HG03520 (cell line): ENCODE results near the gene CD7.

Source experiments
- ATAC-seq: cut with Tn5 transposase; IDR thresholded peaks from one replicate; pipeline ENCODE4 v1.9.1; 2021; ENCODE audit warnings: mild to moderate bottlenecking, moderate library complexity; ENCODE audit not compliant: unreplicated experiment

Gene CD7

DNA sequence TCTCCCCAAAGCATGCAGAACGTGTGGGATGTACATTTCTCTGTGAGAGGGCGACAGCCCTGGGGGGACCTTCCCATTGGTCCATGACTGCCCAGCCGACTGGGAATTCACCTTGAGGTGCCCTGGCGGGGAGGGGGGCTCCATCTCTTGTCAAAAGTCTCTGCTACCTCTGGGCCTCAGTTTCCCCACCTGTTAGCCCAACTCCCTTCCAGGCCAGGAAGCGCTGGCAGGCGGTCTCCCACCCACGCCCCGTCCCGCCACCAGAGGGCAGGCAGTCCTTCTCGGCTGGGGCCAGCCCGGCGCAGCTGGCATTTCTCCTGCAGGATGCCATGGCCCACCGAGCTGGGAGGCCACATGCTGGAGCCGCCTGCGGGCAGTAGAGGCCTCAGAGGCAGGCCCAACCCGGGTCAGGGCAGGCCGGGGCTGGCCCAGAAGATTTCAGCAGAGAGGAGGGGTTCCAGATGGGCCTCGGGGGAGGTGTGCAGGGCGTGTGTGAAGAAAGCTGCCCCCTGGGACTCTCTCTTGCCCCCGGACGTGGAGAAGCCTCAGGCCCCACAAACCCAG, 16.6 kb downstream of the CD7 start:
- no peak for ATAC-seq

DNA sequence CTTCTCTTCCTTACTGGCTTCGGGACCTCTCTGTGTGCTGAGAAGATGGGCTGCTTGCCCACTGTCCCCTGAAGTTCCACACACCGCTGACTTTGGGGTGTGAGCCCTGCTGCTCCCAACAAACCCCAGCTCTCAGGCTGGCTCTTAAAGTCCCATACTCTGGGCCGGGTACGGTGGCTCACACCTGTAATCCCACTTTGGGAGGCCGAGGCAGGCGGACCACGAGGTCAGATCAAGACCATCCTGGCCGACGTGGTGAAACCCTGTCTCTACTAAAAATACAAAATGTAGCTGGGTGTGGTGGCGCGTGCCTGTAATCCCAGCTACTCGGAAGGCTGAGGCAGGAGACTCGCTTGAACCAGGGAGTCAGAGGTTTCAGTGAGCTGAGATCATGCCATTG, 17.2 kb downstream of the CD7 start:
- no peak for ATAC-seq

DNA sequence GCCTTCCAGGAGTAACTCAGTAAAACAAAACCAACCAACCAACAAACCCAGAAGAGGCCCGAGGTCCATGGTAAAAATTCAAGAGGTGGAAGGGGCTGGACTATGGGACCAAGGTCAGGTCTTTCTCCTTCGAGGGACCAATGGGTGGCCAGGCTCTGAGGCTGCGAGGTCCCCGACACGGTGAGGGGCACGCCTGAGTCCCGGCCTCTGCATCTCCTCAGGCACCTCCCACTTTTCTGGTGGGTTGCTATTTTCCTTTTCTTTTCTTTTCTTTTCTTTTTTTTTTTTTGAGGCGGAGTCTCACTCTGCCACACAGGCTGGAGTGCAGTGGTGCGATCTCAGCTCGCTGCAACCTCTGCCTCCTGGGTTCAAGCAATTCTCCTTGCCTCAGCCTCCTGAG, 18.0 kb downstream of the CD7 start:
- no peak for ATAC-seq

DNA sequence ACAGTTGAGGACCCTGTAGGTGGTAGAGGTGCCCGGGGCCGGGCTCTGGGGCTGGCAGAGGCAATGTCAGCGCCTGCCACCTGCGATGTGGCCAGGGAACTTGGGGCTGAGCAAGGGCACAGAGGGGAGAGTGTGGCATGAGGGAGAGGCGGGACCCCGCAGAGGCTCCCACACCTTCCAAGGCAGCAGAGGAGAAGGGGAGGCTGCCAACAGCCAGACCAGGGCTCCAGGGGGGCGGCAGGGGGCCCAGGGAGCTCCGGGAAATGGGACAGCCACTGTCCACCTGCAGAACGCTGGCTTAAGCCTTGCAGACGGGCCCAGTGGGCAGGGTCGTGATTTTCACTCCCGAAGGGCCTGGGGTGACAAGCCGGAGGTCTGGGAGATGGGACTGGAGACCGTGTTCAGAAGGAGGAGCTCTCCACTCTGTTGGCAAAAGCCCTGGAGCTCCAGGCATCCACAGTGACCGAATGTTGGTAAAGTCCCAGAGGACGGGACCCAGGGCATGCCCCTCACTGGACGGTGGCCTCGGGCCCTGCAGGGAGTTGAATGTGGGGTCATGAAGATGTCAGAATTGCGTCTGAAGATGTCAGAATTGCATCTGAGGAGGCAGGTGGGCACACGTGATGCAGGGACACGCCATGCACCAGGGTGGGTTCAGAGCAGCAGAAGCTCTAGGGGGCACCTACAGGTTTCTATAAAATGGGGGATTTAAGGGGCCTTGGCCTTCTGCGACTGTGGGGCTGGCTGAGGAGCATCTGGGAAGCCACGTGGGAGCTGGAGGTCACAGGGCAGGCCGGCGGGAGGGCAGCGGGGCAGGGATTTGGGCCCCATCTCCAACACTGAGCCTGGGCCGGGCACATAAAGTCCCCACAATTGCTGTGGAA, 18.6 kb downstream of the CD7 start:
- ATAC-seq: no peak

DNA sequence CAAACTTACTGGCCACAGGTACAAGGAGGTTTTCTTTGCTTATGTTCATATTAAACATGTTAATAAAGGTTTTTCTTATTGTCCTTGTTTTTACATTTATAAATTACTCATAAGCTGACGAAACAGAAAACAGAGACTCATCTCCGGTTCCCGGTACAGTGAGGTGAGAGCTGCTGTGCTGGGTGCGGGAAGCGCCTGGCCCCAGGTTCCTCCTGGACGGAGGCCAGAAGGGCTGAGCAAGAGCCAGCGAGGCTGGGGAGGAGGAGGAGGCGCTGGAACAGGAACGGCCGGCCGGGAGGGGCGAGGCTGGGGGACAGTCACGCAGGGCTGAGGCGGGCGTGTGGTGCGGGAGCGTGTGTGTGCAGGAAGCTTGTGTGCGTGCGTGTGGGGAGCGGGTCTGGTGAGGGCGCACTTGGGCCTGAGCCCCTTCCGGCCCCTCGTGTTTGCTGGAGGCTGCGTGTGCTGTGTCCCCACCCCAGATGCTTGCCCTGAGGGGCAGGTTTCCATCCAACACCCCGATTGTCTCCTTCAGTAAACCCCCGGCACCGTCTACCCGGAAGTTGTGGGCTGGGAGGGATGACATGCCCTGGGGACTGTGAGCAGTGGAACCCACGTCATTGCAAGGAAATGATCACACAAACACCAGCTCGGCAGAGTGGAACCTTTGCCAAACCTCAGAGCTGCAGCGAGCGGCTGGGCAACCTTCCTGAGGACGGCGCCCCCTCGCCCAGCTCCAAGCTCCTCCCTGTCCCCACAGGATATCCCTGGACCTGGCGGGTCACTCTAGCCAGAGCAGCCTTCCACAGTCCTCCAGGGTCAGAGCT, 19.5 kb downstream of the CD7 start:
- peak; percentile 51 for ATAC-seq

DNA sequence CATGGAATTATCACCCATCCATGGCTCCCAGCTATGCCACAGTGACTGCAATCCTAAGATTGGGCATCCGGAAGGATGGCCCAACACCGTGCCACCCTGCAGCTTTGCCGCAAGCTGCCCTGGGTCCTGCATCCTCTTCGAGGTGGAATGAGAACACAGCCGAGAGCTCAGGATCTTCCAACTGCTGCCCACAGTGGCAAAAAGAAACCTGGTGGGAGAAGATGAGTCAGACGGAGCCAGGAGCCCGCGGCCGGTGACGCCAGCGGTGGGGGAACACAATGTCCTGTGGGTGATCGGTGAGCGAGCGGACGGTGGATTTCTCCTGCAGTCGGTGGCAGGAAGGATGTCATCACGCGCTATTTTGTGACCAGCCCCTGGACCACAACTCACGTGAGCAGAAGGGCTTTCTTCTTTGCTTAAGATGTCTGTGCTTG, 20.1 kb downstream of the CD7 start:
- ATAC-seq: no peak

DNA sequence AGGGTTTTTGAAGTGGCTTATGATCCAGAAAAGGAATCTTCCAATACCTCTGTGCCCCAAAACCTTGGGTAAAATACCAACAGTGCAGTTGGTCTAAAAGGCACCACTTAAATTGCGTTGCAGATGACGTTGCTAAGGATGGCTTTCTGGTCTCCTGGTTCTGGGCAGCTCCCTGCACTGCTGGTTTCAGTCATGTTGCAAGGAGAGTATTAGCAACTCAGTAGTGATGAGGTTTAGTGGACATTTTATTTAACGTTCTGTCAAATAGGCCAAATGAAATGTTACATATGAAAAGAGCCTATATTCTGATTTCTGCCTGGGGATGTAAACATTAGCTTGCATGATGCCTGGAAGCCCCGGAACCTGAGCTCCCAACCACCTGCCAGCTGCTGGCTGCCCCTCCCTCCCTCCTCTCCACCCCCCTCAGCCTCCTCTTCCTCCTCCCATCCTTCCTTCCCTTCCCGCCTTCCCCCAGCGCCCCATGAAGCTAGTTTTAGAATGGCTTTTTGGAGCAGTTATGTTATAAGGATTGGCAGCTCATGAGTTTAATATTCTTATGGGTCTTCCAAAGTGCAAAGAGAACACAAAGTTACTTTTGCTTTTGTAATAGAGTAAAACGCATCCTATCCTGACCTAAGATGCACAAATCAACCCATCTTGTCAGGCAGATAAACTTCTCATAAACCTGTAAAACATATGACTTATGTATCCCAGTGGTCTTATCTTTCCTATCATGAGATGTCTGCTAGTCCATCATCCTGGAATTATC, 20.7 kb downstream of the CD7 start:
- no peak for ATAC-seq

DNA sequence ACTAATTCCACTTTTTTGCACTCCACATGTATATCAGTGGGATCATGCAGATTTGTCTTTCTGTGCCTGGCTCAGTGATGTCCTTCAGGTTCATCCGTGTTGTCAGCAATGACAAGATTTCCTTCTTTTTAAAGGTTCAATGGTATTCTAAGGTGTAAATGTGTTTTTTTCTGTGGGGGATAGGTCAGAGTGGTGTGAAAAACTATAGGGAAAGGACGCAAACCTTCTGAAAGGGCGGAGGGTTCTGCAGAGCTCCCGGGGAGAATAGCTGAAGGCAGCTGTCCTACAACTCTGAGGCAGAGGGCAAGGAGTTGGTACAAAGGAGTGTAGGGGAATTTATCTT, 22.0 kb downstream of the CD7 start:
- ATAC-seq: no peak

DNA sequence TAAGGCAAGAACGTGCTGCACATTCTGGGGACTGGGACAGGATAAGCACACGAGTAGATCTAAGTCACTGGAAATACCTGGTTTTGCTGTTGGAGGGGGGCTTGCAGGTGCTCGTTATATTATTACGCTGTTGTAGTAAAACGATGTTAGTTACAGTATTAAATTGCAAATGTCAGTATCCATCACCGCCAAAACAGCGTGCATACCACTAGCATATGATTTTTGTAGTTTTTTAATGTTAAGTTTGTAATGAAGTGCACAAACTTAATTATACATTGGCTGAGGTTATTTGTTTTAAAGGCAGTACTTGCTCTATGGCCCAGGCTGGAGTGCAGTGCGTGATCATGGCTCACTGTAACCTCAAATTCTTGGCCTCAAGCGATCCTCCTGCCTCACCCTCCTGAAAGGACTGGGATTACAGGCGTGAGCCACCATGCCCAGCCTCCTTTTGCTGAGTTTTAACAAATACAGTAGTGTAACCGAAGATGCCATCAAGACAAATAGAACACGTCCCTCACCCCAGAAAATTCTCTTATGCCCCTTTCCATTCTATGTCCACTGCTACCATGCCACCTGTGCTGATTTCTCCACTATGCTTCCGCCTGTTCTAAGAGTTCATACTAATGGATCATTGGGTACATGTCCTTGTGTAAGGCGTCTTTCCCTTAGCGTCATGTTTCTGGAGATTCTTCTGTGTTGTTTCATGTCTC, 23.2 kb downstream of the CD7 start:
- no peak for ATAC-seq

DNA sequence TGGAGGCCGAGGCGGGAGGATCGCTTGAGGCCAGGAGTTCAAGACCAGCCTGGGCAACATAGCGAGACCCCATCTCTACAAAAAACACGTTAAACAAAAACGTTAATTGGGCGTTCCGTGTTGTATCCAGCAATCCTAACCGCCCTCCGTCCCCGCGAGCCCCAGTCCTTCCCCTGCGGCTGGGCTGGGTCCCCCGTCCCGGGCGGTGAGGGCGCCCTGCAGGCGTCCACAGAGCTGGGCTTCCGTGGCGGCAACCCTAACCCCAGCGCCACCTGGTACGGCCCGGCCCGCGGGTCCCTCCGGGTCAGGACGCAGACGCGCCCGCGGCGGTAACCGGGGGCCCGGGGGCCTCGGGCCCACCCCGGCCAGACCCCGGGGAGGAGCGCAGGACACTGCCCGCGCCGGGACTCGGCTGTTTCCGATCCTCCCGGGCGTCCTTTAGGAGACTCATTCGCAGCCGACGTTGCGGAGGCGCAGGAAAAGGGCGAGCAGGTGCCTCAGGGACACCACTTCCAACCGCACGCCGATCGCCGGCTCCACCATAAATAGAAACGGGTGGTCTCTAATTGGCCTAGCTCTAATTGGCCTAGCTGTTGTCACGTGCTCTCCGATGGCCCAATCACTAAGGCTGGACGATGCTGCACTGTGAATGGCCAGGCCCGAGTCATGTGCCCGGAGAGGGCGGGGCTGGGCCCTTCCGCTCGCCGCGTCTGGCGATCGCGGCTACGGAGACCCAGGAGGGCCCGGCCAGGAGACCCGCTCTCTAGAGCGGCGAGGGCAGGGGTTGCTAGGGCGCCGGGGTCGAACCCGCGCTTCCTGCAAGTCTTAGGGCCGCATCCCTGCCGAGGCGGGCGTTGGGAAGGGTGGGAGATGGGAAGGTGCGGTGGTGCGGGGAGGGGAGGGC, 24.9 kb downstream of the CD7 start:
- ATAC-seq: peak; percentile 97

DNA sequence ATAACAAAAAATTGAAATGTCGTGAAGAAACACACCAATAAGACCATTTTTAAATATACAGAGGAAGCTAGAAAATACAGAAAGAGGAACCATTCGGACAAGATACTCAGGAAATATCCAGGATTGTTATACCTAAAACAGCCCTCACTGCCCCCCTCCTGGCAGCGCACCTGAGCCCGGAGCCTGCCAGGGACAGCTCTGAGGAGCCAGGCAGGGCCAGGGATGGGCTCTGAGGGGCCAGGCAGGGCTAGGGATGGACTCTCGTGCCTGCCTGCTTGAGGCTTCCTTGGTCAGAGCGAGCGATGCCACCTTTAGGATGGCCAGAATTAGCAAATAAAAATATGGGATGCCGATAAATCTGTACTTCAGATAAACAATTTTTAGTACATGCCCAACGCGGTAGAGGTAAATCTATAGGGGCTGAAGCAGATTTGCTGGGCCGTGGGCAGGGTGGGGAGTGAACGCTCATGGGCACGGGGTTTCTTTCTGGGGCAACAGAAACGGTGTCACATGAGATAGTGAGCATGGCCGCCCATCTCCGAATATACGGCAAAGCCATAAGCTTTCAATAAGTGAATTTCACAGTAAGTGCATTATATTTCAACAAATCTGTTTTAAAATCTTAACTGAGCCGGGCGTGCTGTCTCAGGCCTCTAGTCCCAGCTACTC, 25.7 kb downstream of the CD7 start:
- no peak for ATAC-seq

DNA sequence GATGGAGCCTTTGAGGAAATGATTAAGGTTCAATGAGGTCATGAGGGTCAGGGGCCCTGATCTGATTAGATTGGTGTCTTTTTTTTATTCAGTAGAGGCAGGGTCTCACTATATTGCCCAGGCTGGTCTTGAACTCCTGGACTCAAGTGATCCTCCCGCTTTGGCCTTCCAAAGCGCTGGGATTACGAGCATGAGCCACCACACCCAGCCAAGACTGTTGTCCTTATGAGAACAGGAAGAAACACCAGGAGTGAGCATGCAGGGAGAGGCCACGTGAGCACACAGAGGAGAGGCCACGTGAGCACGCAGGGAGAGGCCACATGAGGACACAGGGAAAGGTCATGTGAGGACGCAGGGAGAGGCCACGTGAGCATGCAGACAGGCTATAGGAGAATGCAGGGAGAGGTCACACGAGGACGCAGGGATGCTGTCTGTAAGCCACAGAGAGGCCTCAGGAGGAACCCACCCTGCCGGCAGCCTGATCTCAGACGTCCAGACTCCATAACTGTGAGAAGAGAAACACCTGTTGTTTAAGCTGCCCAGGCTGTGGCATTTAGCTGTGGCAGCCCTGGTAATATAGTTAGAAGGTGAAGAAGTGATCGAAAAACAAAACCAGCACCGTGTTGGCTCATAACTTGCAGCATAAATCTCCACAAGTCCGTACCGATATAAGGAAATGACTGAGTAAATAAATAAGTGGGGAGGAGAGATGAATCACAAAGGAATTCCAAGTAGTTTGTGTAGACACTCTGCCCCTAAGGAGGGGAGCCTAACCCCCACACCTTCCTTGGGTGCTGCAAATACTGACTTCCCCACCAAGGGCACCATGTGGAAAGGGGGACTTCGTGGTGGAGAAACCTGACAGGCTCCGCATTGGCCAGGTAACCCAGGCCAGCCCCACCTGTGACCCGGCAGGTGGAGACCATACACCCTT, 29.3 kb downstream of the CD7 start:
- ATAC-seq: no peak

DNA sequence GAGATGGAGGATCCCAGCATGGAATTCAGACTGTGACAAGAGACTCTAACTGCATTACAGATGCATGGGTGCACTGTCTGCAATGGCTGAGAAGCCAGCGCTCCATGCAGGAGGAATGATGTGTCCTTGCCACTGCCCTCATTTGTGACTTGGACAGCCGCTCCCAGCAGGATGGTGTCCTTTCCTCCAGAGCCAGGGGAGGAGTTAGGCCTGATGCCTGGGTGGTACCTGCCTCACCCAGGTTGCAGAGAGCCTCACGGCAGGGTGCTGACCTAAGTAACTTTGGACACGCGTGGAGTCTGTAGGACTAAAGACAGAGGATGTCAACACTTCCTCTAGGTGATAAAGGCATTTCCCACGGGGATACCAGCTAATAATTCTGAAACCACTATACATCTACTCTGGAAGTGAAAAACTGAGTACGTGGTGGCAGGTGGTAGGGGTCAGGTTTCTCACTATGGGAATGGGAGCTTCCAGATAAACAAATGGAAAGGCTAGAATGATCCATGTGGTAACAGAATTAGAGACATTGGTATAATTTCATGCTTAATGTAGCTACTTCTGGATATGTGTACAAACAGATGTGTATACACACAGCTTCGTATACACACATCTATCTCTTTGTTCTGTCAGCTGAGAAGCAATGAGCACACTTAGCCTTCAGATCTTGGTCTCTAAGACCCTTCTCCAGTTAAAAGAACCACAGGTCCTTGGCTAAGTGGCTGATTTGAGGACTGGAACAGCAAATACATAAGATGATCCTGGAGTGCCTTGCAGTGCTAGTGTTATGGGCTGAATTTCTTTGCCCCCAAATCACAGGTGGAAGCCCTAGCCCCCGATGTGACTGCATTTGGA, 30.2 kb downstream of the CD7 start:
- no peak for ATAC-seq

DNA sequence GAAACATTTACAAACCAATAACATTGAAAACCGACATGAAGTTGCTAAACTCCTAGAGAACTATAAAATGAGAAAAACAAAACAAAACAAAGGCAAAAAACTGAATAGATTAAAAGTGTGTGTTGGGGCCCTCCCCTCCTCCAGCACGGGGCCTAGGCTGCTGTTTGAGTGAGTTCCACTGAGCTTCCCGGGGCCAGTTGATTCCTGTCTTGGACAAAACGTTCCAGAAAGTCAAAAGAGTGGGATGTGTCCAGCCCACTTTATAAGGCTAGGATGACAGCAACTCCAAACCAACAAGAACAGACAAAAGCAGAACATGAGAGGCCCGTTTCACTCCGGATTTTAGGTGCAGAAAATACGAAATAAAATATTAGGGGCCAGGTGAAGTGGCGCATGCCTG, 32.3 kb downstream of the CD7 start:
- no peak for ATAC-seq

DNA sequence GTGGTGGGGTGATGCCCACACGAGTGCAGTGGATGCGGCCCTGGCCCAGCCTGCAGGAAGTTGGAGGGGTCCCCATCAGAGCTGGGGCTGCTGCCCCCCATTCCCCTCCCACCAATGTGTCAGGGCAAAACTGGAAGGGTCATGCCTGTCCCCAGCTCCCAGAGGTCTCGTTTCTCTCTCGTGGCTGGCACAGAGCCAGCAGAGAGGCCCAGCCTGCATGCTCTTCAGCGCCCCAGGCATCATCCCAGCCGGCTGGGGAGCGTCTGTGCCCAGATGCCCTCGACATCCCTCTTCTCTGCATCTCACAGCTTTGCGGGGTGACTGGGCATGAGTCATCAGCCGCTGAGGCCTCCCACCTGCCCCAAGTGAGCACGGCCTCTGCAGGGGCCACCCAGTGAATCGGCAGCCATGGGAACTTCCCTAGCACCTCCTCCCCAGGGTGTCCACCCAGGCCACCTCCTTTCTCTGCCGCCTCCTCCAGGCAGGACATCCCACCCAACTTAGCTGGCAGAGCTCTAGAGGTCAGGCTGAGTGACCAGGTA, 34.1 kb downstream of the CD7 start:
- ATAC-seq: no peak
